22Rv1 (cell line): ENCODE measurements around the gene MRPL33.

Source experiments
- H3K27ac ChIP-seq: fragments of 450-650 bp; 2 replicates; pipeline ENCODE4 v1.5.1; 2017
- CTCF ChIP-seq: fragments of 450-650 bp; IDR thresholded peaks from 2 replicates; pipeline ENCODE4 v1.5.1; 2017; ENCODE audit warnings: mild to moderate bottlenecking
- ZFX ChIP-seq: fragments of 450-650 bp; IDR thresholded peaks from 2 replicates; pipeline ENCODE4 v1.6.1; 2017; ENCODE audit warnings: antibody characterized with exemption, borderline replicate concordance

The MRPL33 gene

GRCh38 chr2:27798486-27798885, 27.0 kb downstream of the MRPL33 start:
- no peak overlapping the region for H3K27ac ChIP-seq
- TF ChIP-seq CTCF (no peak), ZFX (no peak)

GRCh38 chr2:27798948-27799645, 27.6 kb downstream of the MRPL33 start:
- H3K27ac ChIP-seq: no peak overlapping the region
- no peak for TF ChIP-seq ZFX
- TF ChIP-seq CTCF: no peak

GRCh38 chr2:27799646-27800010, 28.1 kb downstream of the MRPL33 start:
- H3K27ac ChIP-seq: no peak overlapping the region
- TF ChIP-seq ZFX (no peak), CTCF (no peak)

- TF ChIP-seq ZFX: no peak
- no peak overlapping the region for H3K27ac ChIP-seq
These were observed 29.3 kb downstream of the MRPL33 start for GRCh38 chr2:27800856-27801255.

GRCh38 chr2:27802547-27802946, 31.0 kb downstream of the MRPL33 start:
- H3K27ac ChIP-seq: no peak overlapping the region
- TF ChIP-seq CTCF (no peak), ZFX (no peak)

GRCh38 chr2:27803046-27803445, 31.5 kb downstream of the MRPL33 start:
- no peak overlapping the region for H3K27ac ChIP-seq
- no peak for TF ChIP-seq CTCF
- no peak for TF ChIP-seq ZFX

GRCh38 chr2:27804146-27804545, 32.6 kb downstream of the MRPL33 start:
- TF ChIP-seq ZFX: no peak
- no peak overlapping the region for H3K27ac ChIP-seq

GRCh38 chr2:27805180-27805579, 33.7 kb downstream of the MRPL33 start:
- H3K27ac ChIP-seq: no peak overlapping the region
- TF ChIP-seq ZFX (no peak), CTCF (no peak)
